DMS153 (cell line): ENCODE data around the gene AGAP1.

Experiments used
- DNase-seq: peaks from one replicate; lab custom pipeline; 2025; lab: John Stamatoyannopoulos, UW

The AGAP1 gene

GRCh38 chr2:235918876-235919275, 425.0 kb downstream of the AGAP1 start:
- DNase-seq, result no peak

GRCh38 chr2:235920216-235920865, 426.5 kb downstream of the AGAP1 start:
- no peak for DNase-seq

- no peak for DNase-seq
These were observed 427.8 kb downstream of the AGAP1 start for GRCh38 chr2:235921508-235922191.

GRCh38 chr2:235922839-235923238, 429.0 kb downstream of the AGAP1 start:
- no peak for DNase-seq

GRCh38 chr2:235923859-235924674, 430.2 kb downstream of the AGAP1 start:
- DNase-seq, result no peak

GRCh38 chr2:235924675-235925063, 430.8 kb downstream of the AGAP1 start:
- DNase-seq, result no peak

- no peak for DNase-seq
These were observed 431.5 kb downstream of the AGAP1 start for GRCh38 chr2:235925250-235925919.

GRCh38 chr2:235926229-235926628, 432.4 kb downstream of the AGAP1 start:
- DNase-seq, result no peak

- no peak for DNase-seq
These were observed 435.0 kb downstream of the AGAP1 start for GRCh38 chr2:235928751-235929370.

- DNase-seq, result no peak
These were observed 436.9 kb downstream of the AGAP1 start for GRCh38 chr2:235930701-235931100.

- DNase-seq, result no peak
These were observed 437.8 kb downstream of the AGAP1 start for GRCh38 chr2:235931676-235932075.

- no peak for DNase-seq
These were observed 440.4 kb downstream of the AGAP1 start for GRCh38 chr2:235934059-235934773.

- DNase-seq, result no peak
These were observed 441.1 kb downstream of the AGAP1 start for GRCh38 chr2:235934774-235935484.

- DNase-seq, result no peak
These were observed 441.9 kb downstream of the AGAP1 start for GRCh38 chr2:235935773-235936172.

- DNase-seq, result no peak
These were observed 442.6 kb downstream of the AGAP1 start for GRCh38 chr2:235936493-235936892.

- DNase-seq, result no peak
These were observed 443.2 kb downstream of the AGAP1 start for GRCh38 chr2:235937087-235937486.

GRCh38 chr2:235937526-235937925, 443.7 kb downstream of the AGAP1 start:
- no peak for DNase-seq

- DNase-seq, result no peak
These were observed 444.1 kb downstream of the AGAP1 start for GRCh38 chr2:235937936-235938335.

- DNase-seq, result no peak
These were observed 444.8 kb downstream of the AGAP1 start for GRCh38 chr2:235938611-235939010.

- DNase-seq, result no peak
These were observed 445.6 kb downstream of the AGAP1 start for GRCh38 chr2:235939471-235939870.

- no peak for DNase-seq
These were observed 446.5 kb downstream of the AGAP1 start for GRCh38 chr2:235940330-235940729.
